H1 (cell line): ENCODE results near the gene CYTIP. TPM values are rescaled to one million over a fixed set of nuclear protein-coding genes. Genes with fewer than 3 reads are reported as not detected.

Experiments used
- TBP ChIP-seq: IDR thresholded peaks from 2 replicates; pipeline ENCODE4 v1.6.1; 2011; ENCODE audit warnings: low read depth, low read length, improper control_type of control experiment
- TCF12 ChIP-seq: IDR thresholded peaks from 2 replicates; pipeline ENCODE4 v1.6.1; 2011; ENCODE audit warnings: low read depth, mild to moderate bottlenecking, low read length
- USF2 ChIP-seq: IDR thresholded peaks from 2 replicates; pipeline ENCODE4 v1.6.1; 2011; ENCODE audit warnings: low read length, improper control_type of control experiment
- polyA plus RNA-seq, 7 experiments: library from polyadenylated mRNA; depleted of rRNA in 3 of 7; stranded (reverse) in 5 of 7; unstranded in 2 of 7; fragments of >200 nt in 5 of 7; fragments of 200-250 nt in 2 of 7; gene quantifications; 1 replicate in 5 of 7; 2 replicates in 1 of 7; 4 replicates in 1 of 7; pipeline versions ENCODE4 v1.2.1 to v1.2.3, GENCODE V29; 2011 to 2013; ENCODE audit warnings: missing spikeins in 2 of 7, mixed read lengths in 2 of 7
- total RNA-seq: library from RNA; stranded (reverse); fragmentation: NEBNext Ultra II Directional; extraction: Animal tissue kit (Norgen Biotek cat#: 25700); gene quantifications from 2 replicates; pipeline ENCODE4 v1.2.1, GENCODE V29; 2021

CYTIP gene
- total and polyA plus RNA-seq, 2 of the 8 experiments (the other 6 are each of a cell fraction or from before 2014, with no cell fraction given), result 0.12 TPM; not detected in 1

- TF ChIP-seq USF2 (no peak), TCF12 (no peak), TBP (no peak)
Measured at GRCh38 chr2:157447741-157448140, 3.9 kb upstream of the CYTIP start (continued).
